DOHH2 (cell line): ENCODE data around the gene PCNX3.

Experiments
- EZH2phosphoT487 ChIP-seq: fragments of 200-600 bp; sonication (generic); IDR thresholded peaks from 2 replicates; pipeline ENCODE4 v1.6.1; 2017; ENCODE audit warnings: borderline replicate concordance, mild to moderate bottlenecking, antibody characterized with exemption, low read length, moderate library complexity, mixed read lengths
- TF ChIP-seq, protein P1 (sequence below): fragments of 200-600 bp; sonication (generic); IDR thresholded peaks from one replicate; pipeline ENCODE4 v1.5.1; 2014; ENCODE audit warnings: antibody characterized with exemption, mild to moderate bottlenecking, low read depth, low read length; ENCODE audit not compliant: poor library complexity, severe bottlenecking

DNA sequence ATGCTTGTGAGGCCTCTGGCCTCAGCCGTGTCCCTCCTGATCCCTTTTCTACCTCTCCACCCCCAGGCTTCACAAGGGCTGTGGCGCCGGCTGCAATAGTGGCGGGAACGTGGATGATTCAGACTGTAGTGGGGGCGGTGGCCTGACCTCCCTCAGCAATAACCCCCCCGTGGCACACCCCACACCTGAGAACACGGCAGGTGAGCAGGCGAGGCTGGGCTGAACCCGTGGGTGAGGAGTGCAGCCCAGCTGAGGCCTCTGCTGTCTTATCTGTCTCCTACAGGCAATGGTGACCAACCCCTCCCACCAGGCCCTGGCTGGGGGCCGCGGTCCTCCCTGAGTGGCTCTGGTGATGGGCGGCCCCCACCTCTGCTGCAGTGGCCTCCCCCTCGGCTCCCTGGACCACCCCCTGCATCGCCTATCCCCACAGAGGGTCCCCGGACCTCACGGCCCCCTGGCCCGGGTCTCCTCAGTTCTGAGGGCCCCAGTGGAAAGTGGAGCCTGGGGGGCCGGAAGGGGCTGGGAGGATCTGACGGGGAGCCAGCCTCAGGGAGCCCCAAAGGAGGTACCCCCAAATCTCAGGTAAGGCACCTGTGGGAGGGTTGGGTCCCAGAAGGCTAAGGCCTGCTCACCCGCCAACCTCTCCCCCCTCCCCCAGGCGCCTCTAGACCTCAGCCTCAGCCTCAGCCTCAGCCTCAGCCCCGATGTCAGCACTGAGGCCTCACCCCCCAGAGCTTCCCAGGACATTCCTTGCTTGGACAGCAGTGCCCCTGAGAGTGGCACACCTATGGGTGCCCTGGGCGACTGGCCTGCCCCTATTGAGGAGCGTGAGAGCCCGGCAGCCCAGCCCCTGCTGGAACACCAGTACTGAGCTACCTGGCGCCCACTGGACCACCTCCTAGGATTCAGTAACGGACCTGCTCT lies 20.8 kb downstream of the PCNX3 start:
- TF ChIP-seq, protein P1, sequence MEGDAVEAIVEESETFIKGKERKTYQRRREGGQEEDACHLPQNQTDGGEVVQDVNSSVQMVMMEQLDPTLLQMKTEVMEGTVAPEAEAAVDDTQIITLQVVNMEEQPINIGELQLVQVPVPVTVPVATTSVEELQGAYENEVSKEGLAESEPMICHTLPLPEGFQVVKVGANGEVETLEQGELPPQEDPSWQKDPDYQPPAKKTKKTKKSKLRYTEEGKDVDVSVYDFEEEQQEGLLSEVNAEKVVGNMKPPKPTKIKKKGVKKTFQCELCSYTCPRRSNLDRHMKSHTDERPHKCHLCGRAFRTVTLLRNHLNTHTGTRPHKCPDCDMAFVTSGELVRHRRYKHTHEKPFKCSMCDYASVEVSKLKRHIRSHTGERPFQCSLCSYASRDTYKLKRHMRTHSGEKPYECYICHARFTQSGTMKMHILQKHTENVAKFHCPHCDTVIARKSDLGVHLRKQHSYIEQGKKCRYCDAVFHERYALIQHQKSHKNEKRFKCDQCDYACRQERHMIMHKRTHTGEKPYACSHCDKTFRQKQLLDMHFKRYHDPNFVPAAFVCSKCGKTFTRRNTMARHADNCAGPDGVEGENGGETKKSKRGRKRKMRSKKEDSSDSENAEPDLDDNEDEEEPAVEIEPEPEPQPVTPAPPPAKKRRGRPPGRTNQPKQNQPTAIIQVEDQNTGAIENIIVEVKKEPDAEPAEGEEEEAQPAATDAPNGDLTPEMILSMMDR: no peak
- TF ChIP-seq EZH2phosphoT487: no peak
